Liver (tissue), 9 donors: Measurements from ENCODE around the gene TCERG1. TPM values are rescaled to one million over a fixed set of nuclear protein-coding genes. Genes with fewer than 3 reads are reported as not detected.

Experiments
- DNase-seq: peaks from one replicate; pipeline ENCODE4 v3.0.0-alpha.2; 2017; ENCODE audit warnings: low spot score
- H3K27ac ChIP-seq, 2 donors: one replicate each; pipeline ENCODE4 v1.7.0; 2013; ENCODE audit warnings: inconsistent platforms in 2 of 2, low read length in 2 of 2, control low read depth in 1 of 2, low read depth in 1 of 2, mild to moderate bottlenecking in 1 of 2
- H3K27me3 ChIP-seq, 4 donors: one replicate each; pipeline versions ENCODE4 v1.6.1 to v1.7.0; 2013; ENCODE audit warnings: low read length in 3 of 4, inconsistent platforms in 1 of 4, mild to moderate bottlenecking in 1 of 4, moderate library complexity in 1 of 4; ENCODE audit not compliant: control insufficient read depth in 4 of 4, insufficient read depth in 4 of 4
- H3K36me3 ChIP-seq, 4 donors: one replicate each; pipeline versions ENCODE4 v1.6.1 to v1.7.0; 2013; ENCODE audit warnings: low read length in 3 of 4, mild to moderate bottlenecking in 3 of 4, low read depth in 1 of 4, moderate library complexity in 1 of 4; ENCODE audit not compliant: control insufficient read depth in 4 of 4, insufficient read depth in 3 of 4
- H3K4me1 ChIP-seq, 4 donors: one replicate each; pipeline versions ENCODE4 v1.6.1 to v1.7.0; 2013; ENCODE audit warnings: low read length in 3 of 4, mild to moderate bottlenecking in 3 of 4, moderate library complexity in 1 of 4; ENCODE audit not compliant: control insufficient read depth in 4 of 4, insufficient read depth in 4 of 4
- H3K4me3 ChIP-seq, 3 donors: one replicate each; pipeline versions ENCODE4 v1.6.1 to v1.7.0; 2013; ENCODE audit warnings: low read length in 3 of 3, control low read depth in 1 of 3, low read depth in 1 of 3, mild to moderate bottlenecking in 1 of 3
- H3K9ac ChIP-seq, 2 donors: one replicate each; pipeline ENCODE4 v1.7.0; 2013; ENCODE audit warnings: low read length in 2 of 2, mild to moderate bottlenecking in 2 of 2, moderate library complexity in 2 of 2, control low read depth in 1 of 2, low read depth in 1 of 2
- H3K9me3 ChIP-seq, 4 donors: one replicate each; pipeline versions ENCODE4 v1.6.1 to v1.7.0; 2013; ENCODE audit warnings: low read length in 3 of 4; ENCODE audit not compliant: control insufficient read depth in 4 of 4
- ATF3 ChIP-seq: IDR thresholded peaks from 2 replicates; pipeline ENCODE4 v1.6.1; 2016; ENCODE audit warnings: antibody characterized with exemption
- CTCF ChIP-seq: fragments of 150-350 bp; IDR thresholded peaks from 2 replicates; pipeline ENCODE4 v1.5.1; 2017; ENCODE audit warnings: improper control_type of control experiment, low read depth, low read length; ENCODE audit not compliant: missing input control
- EGR1 ChIP-seq, 2 donors: IDR thresholded peaks; 2 replicates each; pipeline ENCODE4 v1.6.1; 2016 to 2018; ENCODE audit warnings: antibody characterized with exemption in 2 of 2, low read depth in 2 of 2
- FOXA1 ChIP-seq: IDR thresholded peaks from 2 replicates; pipeline ENCODE4 v1.6.1; 2016; ENCODE audit warnings: antibody characterized with exemption
- FOXA2 ChIP-seq: IDR thresholded peaks from 2 replicates; pipeline ENCODE4 v1.6.1; 2016; ENCODE audit warnings: antibody characterized with exemption
- GABPA ChIP-seq, 2 donors: IDR thresholded peaks in 1 of 2; conservative IDR thresholded peaks in 1 of 2; 2 replicates each; pipeline ENCODE4 v1.6.1; 2016; ENCODE audit warnings: antibody characterized with exemption in 2 of 2, mild to moderate bottlenecking in 1 of 2, moderate library complexity in 1 of 2
- HNF4A ChIP-seq, 2 donors: conservative IDR thresholded peaks; 2 replicates each; pipeline ENCODE4 v1.6.1; 2016; ENCODE audit warnings: antibody characterized with exemption in 2 of 2, mild to moderate bottlenecking in 2 of 2
- HNF4G ChIP-seq: IDR thresholded peaks from 2 replicates; pipeline ENCODE4 v1.6.1; 2016; ENCODE audit warnings: antibody characterized with exemption
- JUND ChIP-seq, 2 donors: IDR thresholded peaks; 2 replicates each; pipeline ENCODE4 v1.6.1; 2016; ENCODE audit warnings: antibody characterized with exemption in 2 of 2
- MAX ChIP-seq: IDR thresholded peaks from 2 replicates; pipeline ENCODE4 v1.6.1; 2016; ENCODE audit warnings: antibody characterized with exemption
- NR2F2 ChIP-seq: IDR thresholded peaks from 2 replicates; pipeline ENCODE4 v1.6.1; 2016; ENCODE audit warnings: antibody characterized with exemption
- RAD21 ChIP-seq, 2 donors: IDR thresholded peaks; 2 replicates each; pipeline ENCODE4 v1.6.1; 2016; ENCODE audit warnings: antibody characterized with exemption in 2 of 2, mild to moderate bottlenecking in 2 of 2
- RXRA ChIP-seq, 2 donors: IDR thresholded peaks; 2 replicates each; pipeline ENCODE4 v1.6.1; 2017 to 2018; ENCODE audit warnings: antibody characterized with exemption in 2 of 2, mild to moderate bottlenecking in 1 of 2
- SP1 ChIP-seq: IDR thresholded peaks from 2 replicates; pipeline ENCODE4 v1.6.1; 2018; ENCODE audit warnings: antibody characterized with exemption, mild to moderate bottlenecking
- TAF1 ChIP-seq: conservative IDR thresholded peaks from 2 replicates; pipeline ENCODE4 v1.6.1; 2016; ENCODE audit warnings: antibody characterized with exemption, mild to moderate bottlenecking
- ZBTB33 ChIP-seq: IDR thresholded peaks from 2 replicates; pipeline ENCODE4 v1.6.1; 2016; ENCODE audit warnings: antibody characterized with exemption
- WGBS: extraction: QIAGEN DNeasy Blood & Tissue Kit; methylation state at CpG from one replicate; pipeline ENCODE4 v1.1.7; 2013; 5-methylcytosine and 5-hydroxymethylcytosine counted together
- polyA plus RNA-seq, 2 donors: library from polyadenylated mRNA; stranded (reverse) in 1 of 2; unstranded in 1 of 2; fragments of 200-250 nt in 1 of 2; fragments of >200 nt in 1 of 2; fragmentation: Nextera tagmentation in 1 of 2; extraction: Ambion mirVana in 1 of 2; gene quantifications; one replicate each; pipeline versions ENCODE4 v1.2.1 to v1.2.3, GENCODE V29; 2013 to 2015
- total RNA-seq, 2 donors: library from RNA; depleted of rRNA; stranded (reverse); fragments of >200 nt; gene quantifications; one replicate each; pipeline ENCODE4 v1.2.3, GENCODE V29; 2014
- donor health status: healthy.
- donor health status: healthy.
- donor health status: healthy.
- donor health status: healthy.
- donor health status: healthy.

TCERG1 gene
- total and polyA plus RNA-seq, 4 donors: 7.8 to 26.6 (median 16.0) TPM

- no peaks in the 10 kb centered on the region for H3K9me3 ChIP-seq
- no peak for DNase-seq
- no peak overlapping the region for H3K4me3 ChIP-seq
- no peaks in the 10 kb centered on the region for H3K27me3 ChIP-seq
- H3K27ac ChIP-seq: no peak overlapping the region
- H3K4me1 ChIP-seq: peaks cover 0 to 2% (median 0%) of the 10 kb centered on the region in 4 donors
- 89% methylated on average over 3 of the region's 3 CpGs for WGBS
- TF ChIP-seq FOXA1 (no peak), MAX (no peak), ATF3 (no peak), HNF4G (no peak), FOXA2 (no peak), NR2F2 (no peak), CTCF (no peak), SP1 (no peak), ZBTB33 (no peak), JUND (IDR thresholded peaks at IDR 0.05) (no peak), RXRA (IDR thresholded peaks at IDR 0.05) (no peak), HNF4A (conservative IDR thresholded peaks at IDR 0.05) (no peak), RAD21 (IDR thresholded peaks at IDR 0.05) (no peak), TAF1 (no peak), EGR1 (IDR thresholded peaks at IDR 0.05; ENCODE audit: low read depth in 2 of 2) (no peak), GABPA (IDR thresholded peaks at IDR 0.05 in 1 of 2, conservative IDR thresholded peaks at IDR 0.05 in 1 of 2) (no peak)
- H3K36me3 ChIP-seq: no peaks in the 10 kb centered on the region
- H3K9ac ChIP-seq: no peak overlapping the region
These were observed 91.3 kb downstream of the TCERG1 start for GRCh38 chr5:146538432-146538831.

- H3K36me3 ChIP-seq: no peaks in the 10 kb centered on the region
These were observed 92.8 kb downstream of the TCERG1 start for GRCh38 chr5:146539973-146540372.

More at GRCh38 chr5:146539973-146540372, 92.8 kb downstream of the TCERG1 start:
- H3K9me3 ChIP-seq: no peaks in the 10 kb centered on the region
- no peak overlapping the region for H3K27ac ChIP-seq
- TF ChIP-seq MAX: no peak
- TF ChIP-seq GABPA (IDR thresholded peaks at IDR 0.05 in 1 of 2, conservative IDR thresholded peaks at IDR 0.05 in 1 of 2): no peak
- no peak for TF ChIP-seq SP1
- no peak for TF ChIP-seq RAD21 (IDR thresholded peaks at IDR 0.05)
- peaks cover 0 to 2% (median 0%) of the 10 kb centered on the region in 4 donors for H3K4me1 ChIP-seq
- no peak overlapping the region for H3K4me3 ChIP-seq
- WGBS: 96% methylated on average over 4 of the region's 4 CpGs
- no peak overlapping the region for H3K9ac ChIP-seq
- H3K27me3 ChIP-seq: no peaks in the 10 kb centered on the region
- DNase-seq: no peak
